HepG2 (cell line): ENCODE measurements around the gene CPNE4. TPM values are rescaled to one million over a fixed set of nuclear protein-coding genes. Genes with fewer than 3 reads are reported as not detected.

ENCODE experiments used
- ATAC-seq: fragments of 200-7000 bp; cut with Tn5 transposase; 3 replicates; pipeline ENCODE4 v1.9.1; 2020; ENCODE audit warnings: mild to moderate bottlenecking, moderate library complexity
- BruUV-seq: library from RNA; stranded (reverse); fragments of 400-500 nt; replicated peaks from 2 replicates; lab custom pipeline; 2021; lab: Mats Ljungman, UMichigan
- CTCF ChIA-PET: fragments of 300-600 bp; formaldehyde crosslinking; extraction: SDS; loops from one replicate; lab custom pipeline; 2021; ENCODE audit warnings: low total read pairs, inconsistent platforms, low intra/inter-chr PET ratio; lab: Yijun Ruan, JAX
- POLR2A ChIA-PET: fragments of 350-600 bp; sonication (Branson Sonifier 250); formaldehyde crosslinking; loops from one replicate; lab custom pipeline; 2020; ENCODE audit warnings: antibody characterized with exemption, inconsistent platforms; lab: Yijun Ruan, JAX
- DNase-seq: peaks from one replicate; pipeline ENCODE4 v3.0.0-alpha.2; 2015; ENCODE audit warnings: low spot score
- FAIRE-seq: peaks from 3 replicates; lab custom pipeline; 2011; peaks lifted over from hg19 to GRCh38; lab: Jason Lieb, UNC
- H2AFZ ChIP-seq: one replicate; pipeline ENCODE4 v1.6.1; 2011; ENCODE audit warnings: low read length, inconsistent platforms
- H3K27ac ChIP-seq: fragments of 300-600 bp; 3 replicates; pipeline ENCODE4 v1.8.0; 2011; ENCODE audit warnings: mixed run types, mild to moderate bottlenecking, mixed read lengths, low read length, inconsistent platforms; ENCODE audit not compliant: insufficient read depth; ENCODE audit errors: extremely low read length
- H3K27me3 ChIP-seq, 2 experiments: fragments of 200-600 bp in 1 of 2; 2 replicates in 1 of 2; 3 replicates in 1 of 2; pipeline versions ENCODE4 v1.6.0 to v1.8.0; 2011; ENCODE audit warnings: low read length in 2 of 2, mild to moderate bottlenecking in 2 of 2, moderate library complexity in 2 of 2, inconsistent platforms in 1 of 2; ENCODE audit not compliant: insufficient read depth in 2 of 2, control insufficient read depth in 1 of 2
- H3K36me3 ChIP-seq, 2 experiments: fragments of 200-600 bp in 1 of 2; replicated peaks in 1 of 2; 2 replicates in 1 of 2; 3 replicates in 1 of 2; pipeline versions ENCODE4 v1.5.1 to v1.8.0; 2011; ENCODE audit warnings: low read length in 2 of 2, inconsistent platforms in 1 of 2; ENCODE audit not compliant: insufficient read depth in 2 of 2, control insufficient read depth in 1 of 2
- H3K4me1 ChIP-seq: 2 replicates; pipeline ENCODE4 v1.5.1; 2012; ENCODE audit warnings: low read length, inconsistent platforms; ENCODE audit not compliant: insufficient read depth
- H3K4me2 ChIP-seq: 2 replicates; pipeline ENCODE4 v1.6.0; 2011; ENCODE audit warnings: low read depth, low read length, inconsistent platforms
- H3K4me3 ChIP-seq, 3 experiments: fragments of 200-600 bp in 1 of 3; sonication (generic), shearing (Covaris generic) in 1 of 3; replicated peaks in 1 of 3; 2 replicates each; pipeline ENCODE4 v1.5.1; 2011 to 2016; ENCODE audit warnings: low read length in 3 of 3, inconsistent platforms in 2 of 3, low read depth in 2 of 3, mild to moderate bottlenecking in 2 of 3, control low read depth in 1 of 3, mixed read lengths in 1 of 3; ENCODE audit not compliant: insufficient read depth in 1 of 3
- H3K79me2 ChIP-seq: one replicate; pipeline ENCODE4 v1.6.1; 2011; ENCODE audit warnings: low read length, inconsistent platforms; ENCODE audit not compliant: insufficient read depth
- H3K9ac ChIP-seq: 2 replicates; pipeline ENCODE4 v1.6.0; 2011; ENCODE audit warnings: mild to moderate bottlenecking, low read depth, low read length, inconsistent platforms; ENCODE audit not compliant: insufficient read depth
- H3K9me3 ChIP-seq: 2 replicates; pipeline ENCODE4 v1.5.1; 2012; ENCODE audit warnings: mild to moderate bottlenecking, low read length
- H4K20me1 ChIP-seq: 2 replicates; pipeline ENCODE4 v1.6.0; 2011; ENCODE audit warnings: inconsistent platforms, mild to moderate bottlenecking, low read length, moderate library complexity; ENCODE audit not compliant: insufficient read depth
- CBFB ChIP-seq: sonication (generic); formaldehyde crosslinking; IDR thresholded peaks from 2 replicates; pipeline ENCODE4 v1.4.0; 2020; ENCODE audit warnings: missing genetic modification reagents
- IRF2 ChIP-seq: IDR thresholded peaks from 2 replicates; pipeline ENCODE4 v1.6.1; 2018; ENCODE audit warnings: missing genetic modification reagents, missing compliant biosample characterization
- MATR3 ChIP-seq: sonication (generic); formaldehyde crosslinking; IDR thresholded peaks from 2 replicates; pipeline ENCODE4 v1.4.0; 2020; ENCODE audit warnings: missing genetic modification reagents
- SIN3A ChIP-seq: IDR thresholded peaks from 2 replicates; pipeline ENCODE4 v1.6.1; 2011; ENCODE audit warnings: low read depth, mild to moderate bottlenecking, control low read depth, low read length, borderline replicate concordance
- SIN3B ChIP-seq: fragments of 150-350 bp; IDR thresholded peaks from 2 replicates; pipeline ENCODE4 v1.6.1; 2014; ENCODE audit warnings: low read length
- ZNF224 ChIP-seq: sonication (generic); formaldehyde crosslinking; IDR thresholded peaks from 2 replicates; pipeline ENCODE4 v1.5.0; 2020; ENCODE audit warnings: mild to moderate bottlenecking, missing genetic modification reagents
- WGBS: methylation state at CpG from one replicate; pipeline ENCODE4 v1.1.6; 2017; ENCODE audit warnings: low lambda C conversion rate; 5-methylcytosine and 5-hydroxymethylcytosine counted together
- in situ Hi-C: cut with HindIII; loops from 2 replicates; pipeline ENCODE4 v1.10.0; 2017; ENCODE audit warnings: low pct_unique_long_range_greater_than_20kb; ENCODE audit not compliant: extremely low pct_ligation_motif_present
- intact Hi-C: fragments of 100-400 bp; cut with micrococcal nuclease; formaldehyde crosslinking; loops from one replicate; pipeline ENCODE4 v1.10.0; 2022; ENCODE audit not compliant: unreplicated experiment
- polyA plus RNA-seq, 8 experiments: library from polyadenylated mRNA; depleted of rRNA in 3 of 8; stranded (reverse) in 7 of 8; unstranded in 1 of 8; fragments of >200 nt; fragmentation: Illumina TruSeq in 4 of 8; extraction: Trizol in 4 of 8; gene quantifications; 2 replicates each; pipeline versions ENCODE4 v1.2.1 to v1.2.3, GENCODE V29; 2011 to 2016; ENCODE audit warnings: low read depth in 4 of 8, missing spikeins in 1 of 8, mixed read lengths in 1 of 8; ENCODE audit not compliant: insufficient read depth in 1 of 8
- total RNA-seq, 5 experiments: library from RNA; depleted of rRNA; stranded (reverse); fragments of >200 nt; fragmentation: Illumina TruSeq; extraction: Trizol; gene quantifications; 2 replicates each; pipeline ENCODE4 v1.2.3, GENCODE V29; 2016; ENCODE audit warnings: low read depth in 1 of 5
- TF ChIP-seq, protein P1 (sequence below): sonication (generic); formaldehyde crosslinking; IDR thresholded peaks from 2 replicates; pipeline ENCODE4 v1.5.0; 2020; ENCODE audit warnings: missing genetic modification reagents
- TF ChIP-seq, protein P2 (sequence below): IDR thresholded peaks from 2 replicates; pipeline ENCODE4 v1.6.1; 2012; ENCODE audit warnings: low read depth, low read length, improper control_type of control experiment

Gene CPNE4
- total and polyA plus RNA-seq, 2 of the 13 experiments (the other 11 are each of a cell fraction or from before 2014, with no cell fraction given) = not detected

DNA sequence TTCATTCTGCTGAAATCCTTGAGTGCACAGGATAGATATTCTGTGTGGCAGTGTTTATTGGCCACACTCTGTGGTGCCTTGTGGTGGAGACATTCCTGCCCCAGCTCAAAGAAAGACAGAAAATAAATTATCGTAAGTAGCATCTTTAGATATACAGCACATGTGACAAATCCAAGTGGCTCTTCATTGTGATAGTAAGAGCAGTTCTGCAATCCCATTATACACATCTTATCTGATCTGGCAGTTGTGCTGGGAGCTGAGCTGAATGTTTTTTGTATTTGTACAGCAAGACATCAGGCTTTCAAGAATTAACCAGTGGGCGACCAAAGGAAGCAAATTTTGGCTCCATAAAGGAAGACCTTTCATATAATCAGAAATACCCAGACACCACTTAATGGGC lies 296.7 kb downstream of the CPNE4 start:
- Histone ChIP-seq H3K9ac (no peak overlapping the region), H3K27me3 (no peaks in the 10 kb centered on the region; a peak in 1 of 5 replicates), H3K4me2 (no peak overlapping the region), H3K9me3 (no peaks in the 10 kb centered on the region), H3K4me3 (no peak overlapping the region), H3K79me2 (no peaks in the 10 kb centered on the region), H3K36me3 (no peaks in the 10 kb centered on the region), H2AFZ (no peak overlapping the region), H3K27ac (no peak overlapping the region), H3K4me1 (no peaks in the 10 kb centered on the region), H4K20me1 (no peaks in the 10 kb centered on the region)
- ATAC-seq (no peak), FAIRE-seq (no peak), DNase-seq (no peak)
- no TSS peak for BruUV-seq
- intact Hi-C loops (no loop called here), in situ Hi-C loops (no loop called here)
- 0% methylated on average over 2 of the region's 2 CpGs for WGBS
- ChIA-PET CTCF (no interaction called here), POLR2A (no interaction called here)
- TF ChIP-seq, protein P1, sequence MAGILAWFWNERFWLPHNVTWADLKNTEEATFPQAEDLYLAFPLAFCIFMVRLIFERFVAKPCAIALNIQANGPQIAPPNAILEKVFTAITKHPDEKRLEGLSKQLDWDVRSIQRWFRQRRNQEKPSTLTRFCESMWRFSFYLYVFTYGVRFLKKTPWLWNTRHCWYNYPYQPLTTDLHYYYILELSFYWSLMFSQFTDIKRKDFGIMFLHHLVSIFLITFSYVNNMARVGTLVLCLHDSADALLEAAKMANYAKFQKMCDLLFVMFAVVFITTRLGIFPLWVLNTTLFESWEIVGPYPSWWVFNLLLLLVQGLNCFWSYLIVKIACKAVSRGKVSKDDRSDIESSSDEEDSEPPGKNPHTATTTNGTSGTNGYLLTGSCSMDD (CRISPR knock-in tag) = no peak
- TF ChIP-seq CBFB (CRISPR knock-in tag) (no peak), SIN3B (no peak), MATR3 (CRISPR knock-in tag) (no peak), ZNF224 (CRISPR knock-in tag) (no peak), SIN3A (no peak), IRF2 (no peak)
- TF ChIP-seq, protein P2, sequence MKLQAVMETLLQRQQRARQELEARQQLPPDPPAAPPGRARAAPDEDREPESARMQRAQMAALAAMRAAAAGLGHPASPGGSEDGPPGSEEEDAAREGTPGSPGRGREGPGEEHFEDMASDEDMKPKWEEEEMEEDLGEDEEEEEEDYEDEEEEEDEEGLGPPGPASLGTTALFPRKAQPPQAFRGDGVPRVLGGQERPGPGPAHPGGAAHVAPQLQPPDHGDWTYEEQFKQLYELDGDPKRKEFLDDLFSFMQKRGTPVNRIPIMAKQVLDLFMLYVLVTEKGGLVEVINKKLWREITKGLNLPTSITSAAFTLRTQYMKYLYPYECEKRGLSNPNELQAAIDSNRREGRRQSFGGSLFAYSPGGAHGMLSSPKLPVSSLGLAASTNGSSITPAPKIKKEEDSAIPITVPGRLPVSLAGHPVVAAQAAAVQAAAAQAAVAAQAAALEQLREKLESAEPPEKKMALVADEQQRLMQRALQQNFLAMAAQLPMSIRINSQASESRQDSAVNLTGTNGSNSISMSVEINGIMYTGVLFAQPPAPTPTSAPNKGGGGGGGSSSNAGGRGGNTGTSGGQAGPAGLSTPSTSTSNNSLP = no peak
